HG02943 (cell line): ENCODE measurements around the gene LACTBL1.
"Not testable (repeated sequence)": the region's sequence is repeated elsewhere in the genome, so short reads cannot be mapped to it uniquely, and the experiment has no call there.

Experiments
- ATAC-seq: cut with Tn5 transposase; IDR thresholded peaks from one replicate; pipeline ENCODE4 v1.9.1; 2021; ENCODE audit warnings: mild to moderate bottlenecking, low read depth, moderate library complexity; ENCODE audit not compliant: unreplicated experiment

The LACTBL1 gene

GRCh38 chr1:22972760-22973159, at the start of gene LACTBL1:
TSS of gene LACTBL1 (minus strand) at chr1:22972866. CDS start at chr1:22972316, 550 bp downstream.
- ATAC-seq = no peak

GRCh38 chr1:23021834-23022233, 49.2 kb upstream of the LACTBL1 start:
- no peak for ATAC-seq

GRCh38 chr1:23020706-23021405, 48.2 kb upstream of the LACTBL1 start:
- no peak for ATAC-seq

- peak; percentile 28 for ATAC-seq
Observed at GRCh38 chr1:23019863-23020625, 47.4 kb upstream of the LACTBL1 start.

- ATAC-seq = peak; percentile 93
Observed at GRCh38 chr1:23019094-23019862, 46.6 kb upstream of the LACTBL1 start, which contains the start of gene KDM1A. TSS of gene KDM1A (plus strand) at chr1:23019468. CDS start at chr1:23019597, 129 bp downstream.

- ATAC-seq = no peak
Observed at GRCh38 chr1:23018661-23019093, 46.0 kb upstream of the LACTBL1 start.

- ATAC-seq = no peak
Observed at GRCh38 chr1:23013657-23014056, 41.0 kb upstream of the LACTBL1 start.

GRCh38 chr1:23010025-23010424, 37.4 kb upstream of the LACTBL1 start:
- ATAC-seq = not testable (repeated sequence)

- no peak for ATAC-seq
Observed at GRCh38 chr1:23008901-23009300, 36.2 kb upstream of the LACTBL1 start.

GRCh38 chr1:23007106-23007505, 34.4 kb upstream of the LACTBL1 start:
- no peak for ATAC-seq

- ATAC-seq = not testable (repeated sequence)
Observed at GRCh38 chr1:23004769-23005168, 32.1 kb upstream of the LACTBL1 start.

GRCh38 chr1:23004112-23004511, 31.4 kb upstream of the LACTBL1 start:
- no peak for ATAC-seq

GRCh38 chr1:23002218-23002617, 29.6 kb upstream of the LACTBL1 start:
- not testable (repeated sequence) for ATAC-seq

GRCh38 chr1:23000133-23000532, 27.5 kb upstream of the LACTBL1 start:
- ATAC-seq = not testable (repeated sequence)

GRCh38 chr1:22997528-22997927, 24.9 kb upstream of the LACTBL1 start:
- not testable (repeated sequence) for ATAC-seq

GRCh38 chr1:22995774-22996173, 23.1 kb upstream of the LACTBL1 start:
- no peak for ATAC-seq

GRCh38 chr1:22993220-22993795, 20.6 kb upstream of the LACTBL1 start:
- not testable (repeated sequence) for ATAC-seq

GRCh38 chr1:22992384-22992783, 19.7 kb upstream of the LACTBL1 start:
- ATAC-seq = not testable (repeated sequence)

GRCh38 chr1:22983944-22984343, 11.3 kb upstream of the LACTBL1 start:
- no peak for ATAC-seq

GRCh38 chr1:22980471-22980790, 7.8 kb upstream of the LACTBL1 start:
- ATAC-seq = not testable (repeated sequence)

GRCh38 chr1:22978299-22978698, 5.6 kb upstream of the LACTBL1 start:
- no peak for ATAC-seq
